GM21723 (cell line): Measurements from ENCODE around the gene ITGB2.
A peak's percentile ranks its signal among the peaks of the same experiment; 100 is the strongest.
"Not testable (repeated sequence)": the region's sequence is repeated elsewhere in the genome, so short reads cannot be mapped to it uniquely, and the experiment has no call there.

Experiments used
- ATAC-seq: cut with Tn5 transposase; IDR thresholded peaks from one replicate; pipeline ENCODE4 v1.9.1; 2021; ENCODE audit warnings: mild to moderate bottlenecking, moderate library complexity; ENCODE audit not compliant: unreplicated experiment

Gene ITGB2

DNA sequence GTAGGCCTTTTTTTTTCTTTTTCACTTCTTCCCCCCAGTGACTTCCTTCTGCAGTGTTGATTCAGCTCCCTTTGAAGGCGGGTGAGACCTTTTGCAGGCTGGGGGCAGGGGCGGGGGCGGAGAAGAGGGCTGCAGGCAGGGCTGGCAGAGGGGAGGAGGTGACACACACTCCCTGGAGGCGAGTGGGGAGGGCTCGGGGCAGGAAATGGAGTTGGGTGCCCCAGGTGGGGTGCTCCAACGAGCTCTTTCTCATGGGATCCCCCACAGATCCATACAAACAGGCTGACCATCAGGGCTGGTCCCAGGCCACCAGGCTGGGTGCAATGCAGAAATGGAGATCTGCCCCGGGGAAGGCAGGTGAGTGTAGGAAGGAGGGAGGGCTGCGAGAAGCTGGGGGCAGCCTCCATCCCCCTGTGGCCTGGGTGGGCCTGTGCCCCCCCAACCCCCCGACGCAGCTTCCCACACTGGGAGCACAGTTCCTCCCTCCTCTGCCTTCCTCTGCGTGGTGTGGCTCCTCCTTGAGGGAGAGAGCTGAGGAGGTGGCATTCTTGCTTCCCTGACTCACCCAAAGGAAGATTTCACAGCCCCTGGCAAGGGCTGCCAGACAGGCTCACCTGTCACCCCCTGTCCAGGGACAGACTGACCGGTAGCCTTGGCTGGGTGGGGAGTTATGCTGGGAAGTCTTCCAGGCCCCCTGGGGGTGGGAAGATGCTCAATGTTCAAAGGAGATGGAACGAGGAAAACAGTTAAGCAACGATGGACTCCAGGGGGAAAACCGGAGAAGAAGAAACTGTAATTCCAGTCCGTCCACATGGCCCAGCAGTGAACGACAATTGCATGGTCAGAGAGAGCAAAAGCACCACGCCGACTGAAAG is 7.1 kb upstream of the ITGB2 start:
- ATAC-seq, result no peak

DNA sequence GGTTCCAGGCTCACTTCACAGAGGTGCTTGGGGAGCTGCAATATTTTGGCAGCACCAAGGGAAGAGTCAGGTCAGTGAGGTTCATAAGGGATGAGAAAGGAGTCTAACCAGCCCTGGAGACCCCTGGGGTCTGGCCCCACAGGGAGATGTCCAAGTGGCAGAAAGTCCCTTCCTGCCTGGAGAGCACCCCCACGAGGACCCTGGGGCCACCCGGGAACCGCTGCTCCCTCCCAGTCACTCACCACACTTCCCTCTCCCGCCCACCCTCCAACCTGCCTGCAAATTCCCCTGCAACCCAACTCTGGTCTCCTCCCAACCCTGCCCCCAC is 6.5 kb upstream of the ITGB2 start:
- ATAC-seq, result no peak

DNA sequence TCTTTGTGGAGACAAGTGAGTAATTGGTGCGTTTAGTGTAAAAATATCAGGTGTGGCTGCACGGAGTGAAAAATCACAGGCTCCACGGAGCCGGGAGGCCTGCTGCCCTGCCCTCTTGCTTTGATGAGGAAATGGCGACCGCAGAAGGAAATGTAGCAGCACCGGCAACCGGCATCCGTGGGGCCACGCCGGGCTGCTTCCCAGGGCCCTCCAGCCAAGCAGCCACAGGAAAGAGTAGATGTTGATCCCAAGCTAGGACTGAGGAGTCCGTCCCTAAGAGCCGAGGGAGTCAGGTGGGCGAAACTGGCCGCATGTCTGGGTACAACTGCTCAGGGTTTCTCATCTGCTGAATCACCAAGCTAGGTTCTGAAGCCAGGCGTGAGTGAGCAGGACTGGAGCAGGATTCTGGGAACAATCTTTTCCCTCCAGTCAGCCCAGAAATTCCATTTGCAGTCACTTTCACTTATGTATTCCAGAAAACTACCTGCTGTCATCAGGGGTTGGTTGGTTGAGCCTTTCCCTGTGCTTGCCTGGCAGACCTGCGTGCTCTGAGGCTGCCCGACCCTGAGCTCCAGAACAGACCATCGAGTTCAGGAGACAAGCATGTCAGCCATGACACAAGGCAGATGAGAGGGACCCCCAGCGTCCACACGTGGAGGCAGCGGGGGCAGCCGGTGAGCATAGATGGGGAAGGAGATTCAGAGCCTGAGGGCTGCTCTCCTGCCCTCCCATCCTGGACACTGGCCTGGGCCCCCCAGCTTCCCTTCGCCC is 5.8 kb upstream of the ITGB2 start:
- ATAC-seq, result no peak

DNA sequence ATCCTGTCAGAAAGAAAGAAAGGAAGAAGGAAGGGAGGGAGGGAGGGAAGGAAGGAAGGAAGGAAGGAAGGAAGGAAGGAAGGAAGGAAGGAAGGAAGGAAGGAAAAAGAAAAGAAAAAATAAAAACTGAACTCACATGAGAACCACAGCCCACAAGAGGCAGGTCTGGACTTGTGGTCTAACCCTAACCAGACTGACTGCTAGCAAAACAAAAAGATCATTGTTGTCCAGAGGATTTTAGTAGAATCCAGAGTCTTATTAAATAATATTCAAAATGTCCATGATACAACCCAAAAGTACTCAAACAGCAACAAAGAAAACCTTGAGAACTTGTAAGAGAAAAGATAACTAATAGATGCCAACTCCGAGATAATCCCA is 4.7 kb upstream of the ITGB2 start:
- no peak for ATAC-seq

DNA sequence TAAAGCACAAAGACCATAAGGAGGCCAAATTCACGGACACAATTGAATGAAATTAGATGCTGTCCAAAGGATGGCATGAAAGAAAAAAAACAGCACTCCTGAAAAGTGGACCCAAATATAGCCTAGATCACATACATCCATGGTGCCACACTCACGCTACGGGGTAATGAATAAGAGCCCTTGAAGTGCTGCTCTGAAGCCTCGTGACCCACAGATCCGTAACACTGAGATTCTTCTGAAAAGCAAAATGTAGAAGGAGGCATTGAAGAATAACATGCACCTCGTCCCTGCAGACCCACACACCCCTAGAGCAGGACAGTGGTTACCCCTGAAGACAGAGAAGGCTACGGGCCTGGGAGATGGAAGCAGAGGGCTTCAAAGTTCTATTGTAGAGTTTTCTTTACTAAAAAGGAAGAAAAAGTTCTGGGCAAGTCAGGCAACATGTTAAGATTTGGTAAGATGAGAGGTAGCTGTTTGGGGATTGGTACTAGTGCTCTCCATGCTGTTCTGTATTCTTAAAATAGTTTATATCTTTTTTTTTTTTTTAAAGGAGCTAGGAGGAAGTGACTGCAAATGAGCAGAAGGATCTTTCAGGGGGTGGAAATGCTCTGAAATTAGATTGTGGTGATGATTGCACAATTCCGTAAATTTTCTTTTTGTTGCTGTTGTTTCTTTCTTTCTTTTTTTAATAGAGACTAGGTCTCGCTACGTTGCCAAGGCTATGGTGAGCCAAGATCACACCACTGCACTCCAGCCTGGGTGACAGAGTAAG is 4.1 kb upstream of the ITGB2 start:
- ATAC-seq, result no peak

DNA sequence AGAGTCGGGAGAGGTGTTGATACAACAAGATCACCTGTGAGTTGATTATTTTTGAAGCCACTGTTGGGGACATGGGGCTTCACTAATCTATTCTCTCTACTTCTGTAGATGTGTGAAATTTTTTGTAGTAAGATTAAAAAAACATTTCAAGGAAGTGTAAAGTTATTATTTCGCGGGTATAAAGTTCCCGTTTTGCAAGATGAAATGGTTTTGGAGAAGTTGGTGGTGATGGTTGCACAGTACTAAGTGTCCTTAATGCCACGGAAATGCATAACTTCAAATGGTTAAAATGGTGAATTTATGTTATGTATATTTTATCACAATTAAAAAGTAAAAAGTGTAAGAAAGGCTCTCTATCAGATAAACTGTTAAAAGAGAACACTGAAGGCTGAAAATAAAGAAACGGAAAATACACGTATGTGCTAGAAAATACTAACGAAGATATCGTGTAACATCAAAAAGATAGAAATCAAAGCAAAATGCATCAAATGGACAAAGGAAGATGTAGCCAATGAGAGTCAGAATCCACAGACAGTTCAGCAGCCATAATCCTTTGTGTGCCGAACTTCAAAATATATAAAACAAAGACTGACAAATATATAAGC is 2.9 kb upstream of the ITGB2 start:
- no peak for ATAC-seq

DNA sequence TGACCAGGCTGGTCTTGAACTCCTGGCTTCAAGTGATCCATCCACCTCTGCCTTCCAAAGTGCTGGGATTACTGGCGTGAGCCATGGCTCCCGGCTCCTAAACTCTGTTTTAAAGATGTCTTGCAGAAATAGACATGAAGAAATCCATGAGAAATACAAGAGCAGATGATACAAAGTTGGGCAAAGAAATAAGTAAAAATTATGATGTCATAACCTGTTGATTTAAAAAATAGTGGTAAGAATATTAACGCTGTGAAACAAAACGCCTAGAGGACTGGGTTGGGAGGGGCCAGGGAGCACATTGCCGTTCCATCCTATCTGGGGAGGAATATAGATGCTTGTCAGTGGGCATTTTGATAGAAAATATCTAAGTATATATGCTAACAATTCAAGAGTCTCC is 1.2 kb upstream of the ITGB2 start:
- ATAC-seq, result no peak

DNA sequence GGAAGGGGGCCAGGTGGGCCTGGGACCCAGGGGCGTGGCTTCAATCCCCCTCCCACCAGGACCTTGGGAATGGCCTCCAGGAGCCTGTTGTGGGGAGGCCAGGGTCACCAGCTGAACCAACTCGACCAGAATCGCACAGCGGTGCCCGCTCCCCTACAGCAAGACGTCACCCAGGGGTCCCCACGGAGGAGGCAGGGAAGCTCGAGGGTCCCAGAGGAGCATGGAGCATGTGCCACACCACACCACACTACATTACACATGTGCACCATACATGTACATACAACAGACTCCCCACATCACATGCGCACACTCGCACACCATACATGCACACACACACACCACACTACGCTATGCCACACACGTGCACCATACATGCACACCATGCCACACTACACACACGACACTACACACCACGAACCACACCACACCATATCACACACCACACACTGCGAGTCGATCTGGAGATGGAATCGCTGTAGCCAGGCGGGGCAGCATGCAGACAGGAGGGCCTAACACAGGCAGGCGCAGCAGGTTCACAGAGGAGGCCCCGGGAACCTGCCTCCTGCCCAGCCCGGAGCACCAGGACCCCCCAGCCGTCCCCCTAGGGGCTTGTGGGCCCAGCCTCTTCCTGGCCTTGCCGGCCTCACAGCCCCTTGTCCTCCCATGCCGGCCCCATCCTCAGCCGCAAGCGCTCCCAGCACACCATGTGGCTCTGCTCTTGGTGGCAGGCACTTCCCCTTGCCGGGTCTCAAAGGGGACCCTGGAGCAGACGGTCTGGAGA is 596 bp downstream of the ITGB2 start:
- ATAC-seq, result no peak

DNA sequence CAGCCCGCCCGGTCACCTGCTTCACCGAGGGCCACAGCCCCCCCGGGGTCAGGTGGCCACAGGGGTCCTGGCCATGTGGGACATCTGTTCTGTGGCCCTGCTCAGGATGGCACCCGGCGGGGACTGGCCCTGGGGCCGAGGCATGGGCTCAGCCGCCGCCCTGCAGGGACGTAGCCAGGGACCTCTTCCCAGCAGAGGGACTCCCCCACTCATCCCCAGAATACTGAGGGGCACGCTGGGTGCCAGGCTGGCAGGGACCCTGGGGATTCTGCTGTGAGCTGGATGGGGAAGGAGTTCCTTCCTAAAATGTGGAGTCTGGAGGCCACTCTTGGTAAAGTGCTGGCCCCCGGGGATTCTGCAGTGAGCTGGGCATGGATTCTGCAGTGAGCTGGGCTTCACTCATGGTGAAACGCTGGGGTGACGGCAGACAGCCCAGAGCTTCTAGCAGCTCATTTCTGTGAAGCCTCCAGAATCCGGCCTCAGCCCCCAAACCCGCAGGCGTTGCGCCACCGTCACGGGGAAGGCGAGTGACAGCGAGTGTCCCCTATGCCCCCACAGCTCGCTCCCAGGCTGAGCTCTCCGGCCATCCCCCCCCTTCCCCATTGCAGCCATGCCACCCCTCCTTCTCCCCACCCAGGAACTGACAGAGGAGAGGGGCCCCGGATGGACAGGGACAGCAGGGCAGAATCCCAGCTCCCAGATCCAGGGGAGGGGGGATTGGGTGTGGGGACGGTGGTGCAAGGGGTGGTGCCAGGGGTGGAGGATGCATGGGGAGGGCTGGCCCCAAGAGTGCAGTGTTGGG is 1.4 kb downstream of the ITGB2 start:
- no peak for ATAC-seq

DNA sequence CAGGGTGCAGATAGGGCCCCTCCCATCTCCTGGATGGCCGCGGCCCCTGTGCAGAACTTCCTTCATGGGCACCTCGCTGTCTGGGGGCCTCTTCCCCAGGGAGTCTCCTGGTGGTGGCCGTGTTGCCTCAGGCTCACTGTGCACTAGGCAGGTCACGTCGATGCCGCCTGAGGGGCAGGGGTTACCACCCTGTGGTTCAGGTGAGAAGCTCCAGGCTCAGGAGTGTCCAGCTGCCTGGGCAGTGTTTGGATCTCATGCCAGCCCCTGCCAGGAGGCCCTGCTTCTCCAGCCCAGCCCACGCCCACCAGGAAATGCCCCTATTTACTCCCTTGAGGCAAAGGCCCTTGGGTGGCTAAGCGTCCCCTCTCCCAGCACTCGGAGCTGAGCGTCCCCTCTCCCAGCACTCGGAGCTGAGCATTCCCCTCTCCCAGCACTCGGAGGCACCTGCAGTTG is 2.1 kb downstream of the ITGB2 start:
- no peak for ATAC-seq

DNA sequence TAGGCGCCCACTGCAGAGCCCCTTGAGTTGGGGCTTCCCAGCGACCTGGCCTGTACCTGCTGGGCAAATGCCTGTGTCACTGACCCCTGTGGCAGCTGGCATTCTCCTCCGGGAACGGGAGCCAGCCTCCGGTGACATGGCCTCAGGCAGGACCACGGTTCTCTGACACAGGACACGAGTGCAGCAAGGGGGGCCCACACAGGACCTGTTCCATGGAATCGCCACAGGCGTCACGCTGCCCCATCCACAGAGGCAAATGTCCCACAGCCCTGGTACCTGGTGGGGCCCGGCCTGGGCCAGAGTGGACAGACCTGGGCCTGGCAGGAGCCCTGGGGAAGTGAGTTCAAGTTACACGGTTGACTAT is 2.6 kb downstream of the ITGB2 start:
- no peak for ATAC-seq

DNA sequence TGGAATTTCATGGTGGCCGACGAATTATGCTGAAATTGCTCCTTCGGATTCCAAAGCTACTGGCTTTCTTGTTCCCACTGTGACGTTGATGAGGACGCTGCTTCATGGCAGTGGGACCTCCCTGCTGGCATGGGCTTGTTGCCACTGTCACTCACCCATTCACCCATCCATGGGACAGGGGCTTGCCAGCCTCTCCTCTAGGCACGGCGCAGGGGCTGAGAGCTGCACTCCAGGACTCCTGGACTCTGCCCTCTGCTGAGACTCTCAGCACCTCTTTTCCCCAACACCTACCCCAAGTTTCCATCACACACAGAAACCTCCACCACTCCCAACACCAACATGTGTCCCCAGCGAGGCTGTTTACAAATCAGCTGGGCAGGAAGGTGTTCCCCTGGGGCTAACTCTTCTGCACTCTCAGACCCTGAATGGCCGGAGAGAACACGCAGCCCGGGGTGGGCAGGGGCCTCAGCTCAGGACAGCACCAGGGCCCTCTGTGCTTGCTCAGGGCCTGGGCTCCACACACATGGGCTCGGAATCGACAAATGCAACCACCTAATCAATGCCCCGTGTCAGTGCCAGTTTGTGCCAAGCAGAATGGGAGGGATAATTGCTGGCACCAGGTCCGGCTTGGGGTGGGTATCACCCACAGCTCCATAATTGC is 3.1 kb downstream of the ITGB2 start:
- ATAC-seq, result no peak

DNA sequence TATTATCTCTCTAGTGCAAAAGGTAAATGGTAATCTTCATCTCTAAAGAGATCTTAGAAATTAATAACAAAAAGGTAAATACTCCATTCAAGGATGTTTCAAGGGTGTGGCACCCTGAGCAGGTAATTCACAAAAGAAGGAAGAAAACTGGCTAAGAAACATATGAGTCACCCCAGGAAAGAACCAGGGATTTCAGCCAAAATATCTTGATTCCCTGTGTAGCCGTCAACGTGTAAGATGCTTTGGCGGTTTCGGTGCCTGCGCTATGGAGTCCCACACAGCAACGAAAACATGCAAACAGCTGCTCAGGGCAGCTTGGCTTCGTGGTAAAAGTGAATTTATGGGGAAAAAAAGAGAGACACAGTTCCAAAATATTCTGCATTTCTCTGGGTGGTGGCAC is 3.7 kb downstream of the ITGB2 start:
- ATAC-seq, result no peak

DNA sequence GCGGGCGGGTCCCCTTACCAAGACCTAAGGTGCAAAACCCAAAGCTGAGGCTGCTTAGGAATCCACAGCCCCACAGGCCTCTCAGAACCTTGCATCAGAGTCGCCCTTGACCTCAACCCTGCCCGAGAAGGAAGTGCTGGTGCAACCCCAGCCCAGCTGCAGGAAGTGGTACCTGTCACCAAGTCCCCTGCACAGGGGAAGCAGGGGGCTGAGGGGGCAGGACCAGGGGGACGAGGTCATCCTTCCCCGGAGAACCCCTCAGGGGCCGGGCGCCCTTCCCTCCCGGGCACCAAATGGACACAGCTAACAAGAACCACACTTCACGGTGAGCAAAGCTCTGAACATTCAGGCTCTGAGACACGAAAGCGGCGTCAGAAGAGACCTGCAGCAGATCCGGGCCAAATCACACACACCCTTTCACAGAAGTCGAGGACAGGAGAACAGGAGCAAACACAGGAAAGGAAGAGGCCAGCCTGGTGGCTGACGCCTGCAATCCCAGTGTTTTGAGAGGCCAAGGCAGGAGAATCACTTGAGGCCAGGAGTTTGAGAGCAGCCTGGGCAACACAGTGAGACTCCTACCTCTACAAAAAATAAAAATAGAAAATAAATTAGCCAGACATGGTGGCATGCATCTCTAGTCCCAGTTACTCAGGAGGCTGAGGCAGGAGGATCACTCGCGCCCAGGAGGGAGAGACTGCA is 6.4 kb downstream of the ITGB2 start:
- ATAC-seq, result peak; percentile 63

DNA sequence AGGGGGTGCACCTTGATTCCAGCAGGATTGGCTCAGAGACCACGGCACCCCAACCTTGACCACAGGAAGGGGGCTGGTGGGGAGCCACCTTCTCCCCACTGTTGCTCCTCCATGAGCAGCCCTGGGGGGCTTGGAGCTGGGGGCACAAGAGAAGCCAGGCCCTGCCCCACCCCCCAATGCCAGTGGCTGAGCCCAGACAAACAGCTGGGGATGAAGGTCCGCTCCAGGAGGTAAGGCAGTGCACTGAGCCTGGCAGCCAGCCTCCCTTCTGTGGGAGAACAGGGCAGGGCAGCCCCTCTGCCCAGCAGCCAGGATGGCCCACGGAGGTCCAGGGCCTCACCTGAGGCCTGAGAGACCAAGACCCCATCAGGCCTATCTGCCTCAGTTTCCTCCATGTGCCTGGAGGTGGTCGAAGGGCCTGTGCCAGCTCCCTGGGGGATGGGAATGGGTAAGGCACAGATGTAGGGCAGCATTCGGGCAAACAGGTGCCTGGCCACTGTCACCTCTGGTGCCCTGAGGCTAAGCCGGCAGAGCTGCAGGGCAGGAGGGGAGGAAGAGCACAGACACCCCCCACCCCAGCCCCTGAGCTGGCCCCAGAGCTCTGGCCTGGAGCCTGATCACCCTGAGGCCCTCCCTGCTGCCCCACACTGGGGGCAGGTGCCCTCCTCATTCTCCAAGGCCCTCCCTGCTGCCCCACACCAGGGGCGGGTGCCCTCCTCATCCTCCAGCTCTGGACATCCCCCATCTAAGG is 7.1 kb downstream of the ITGB2 start:
- ATAC-seq, result no peak

DNA sequence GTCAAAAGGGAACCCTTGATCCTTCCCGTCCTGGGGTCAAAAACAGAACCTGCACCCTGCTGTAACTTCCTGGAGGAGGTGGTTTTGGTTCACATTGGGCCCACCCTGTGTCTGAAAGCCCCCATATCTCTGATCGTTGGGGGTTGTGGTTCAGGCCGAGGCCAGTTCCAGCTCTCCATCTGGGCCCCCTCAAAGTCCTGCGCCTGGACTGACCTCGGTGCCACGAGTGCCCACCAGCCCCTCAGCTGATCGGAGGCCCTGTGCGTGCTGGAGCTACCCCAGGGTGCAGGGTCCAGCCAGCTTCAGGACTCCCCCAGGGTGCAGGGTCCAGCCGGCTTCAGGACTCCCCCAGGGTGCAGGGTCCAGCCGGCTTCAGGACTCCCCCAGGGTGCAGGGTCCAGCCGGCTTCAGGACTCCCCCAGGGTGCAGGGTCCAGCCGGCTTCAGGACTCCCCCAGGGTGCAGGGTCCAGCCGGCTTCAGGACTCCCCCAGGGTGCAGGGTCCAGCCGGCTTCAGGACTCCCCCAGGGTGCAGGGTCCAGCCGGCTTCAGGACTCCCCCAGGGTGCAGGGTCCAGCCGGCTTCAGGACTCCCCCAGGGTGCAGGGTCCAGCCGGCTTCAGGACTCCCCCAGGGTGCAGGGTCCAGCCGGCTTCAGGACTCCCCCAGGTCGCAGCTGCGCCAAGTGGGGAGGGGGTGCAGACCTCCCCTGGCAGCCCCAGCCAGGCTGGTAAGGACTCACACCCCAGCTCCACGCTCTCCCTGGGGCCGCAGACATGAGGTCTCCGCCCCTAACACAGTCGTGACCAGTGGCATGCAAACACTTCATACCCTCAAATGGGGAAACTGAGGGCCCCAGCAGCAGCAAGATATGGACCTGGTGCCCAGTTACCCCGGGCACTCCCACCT is 7.9 kb downstream of the ITGB2 start:
- not testable (repeated sequence) for ATAC-seq

DNA sequence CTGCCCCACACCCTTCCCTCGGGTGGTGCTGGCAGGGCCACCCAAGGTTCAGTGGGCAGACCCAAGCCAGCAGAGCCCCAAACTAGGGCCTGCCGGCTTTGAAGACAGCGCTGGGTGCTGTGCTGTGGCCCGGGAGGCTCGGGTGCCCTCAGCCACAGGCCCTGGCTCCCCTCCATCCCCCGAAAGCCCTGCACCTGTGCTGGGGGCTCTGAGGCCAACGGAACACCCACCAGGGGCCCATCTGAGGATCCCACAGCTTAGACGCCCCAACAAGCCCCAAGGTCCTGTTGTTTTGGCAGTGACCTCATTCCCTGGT is 8.6 kb downstream of the ITGB2 start:
- ATAC-seq, result no peak
